Right cardiac atrium (tissue), 5 donors: ENCODE results near the gene IQSEC2. TPM values are rescaled to one million over a fixed set of nuclear protein-coding genes. Genes with fewer than 3 reads are reported as not detected.

Experiments
- ATAC-seq, 2 donors: fragments of 200-7000 bp; cut with Tn5 transposase; one replicate each; pipeline versions ENCODE4 v1.8.0 to v1.9.1; 2020; ENCODE audit warnings: moderate library complexity in 2 of 2, mild to moderate bottlenecking in 1 of 2
- DNase-seq, 3 donors: peaks; one replicate each; pipeline ENCODE4 v3.0.0-alpha.2; 2020
- H3K27ac ChIP-seq: one replicate; pipeline ENCODE4 v1.5.1; 2013; ENCODE audit warnings: mild to moderate bottlenecking, low read length, control low read depth, moderate library complexity
- H3K27me3 ChIP-seq: one replicate; pipeline ENCODE4 v1.6.1; 2013; ENCODE audit not compliant: control insufficient read depth, insufficient read depth
- H3K4me1 ChIP-seq: one replicate; pipeline ENCODE4 v1.6.1; 2013; ENCODE audit warnings: low read length; ENCODE audit not compliant: control insufficient read depth, insufficient read depth
- H3K4me3 ChIP-seq: one replicate; pipeline ENCODE4 v1.5.1; 2013; ENCODE audit warnings: low read length, control low read depth
- H3K9me3 ChIP-seq: one replicate; pipeline ENCODE4 v1.6.1; 2013; ENCODE audit warnings: low read length; ENCODE audit not compliant: control insufficient read depth
- WGBS: extraction: QIAGEN DNeasy Blood & Tissue Kit; methylation state at CpG from one replicate; pipeline ENCODE4 v1.1.7; 2013; 5-methylcytosine and 5-hydroxymethylcytosine counted together
- intact Hi-C, 4 donors: fragments of 100-400 bp; cut with DNase I; formaldehyde crosslinking; loops; one replicate each; pipeline versions ENCODE4 v1.11.0 to v1.14.0; 2022 to 2023
- polyA plus RNA-seq: library from polyadenylated mRNA; stranded (reverse); fragments of 200-250 nt; gene quantifications from one replicate; pipeline ENCODE4 v1.2.3, GENCODE V29; 2013
- total RNA-seq, 4 donors: library from RNA; stranded (reverse); fragmentation: NEBNext Ultra II Directional; extraction: Animal tissue kit (Norgen Biotek cat#: 25700); gene quantifications; one replicate each; pipeline ENCODE4 v1.2.1, GENCODE V29; 2021
- donor health status: healthy with polysubstance abuse.
- donor health status: DM: no; HTN: yes; CAD: no.
- donor health status: DM: no; HTN: no; CAD: no.
- donor health status: DM: no; HTN: yes; CAD: no; lungs with severe emphysema.
- donor health status: DM: yes; HTN: yes; CAD: no.

IQSEC2 gene
- total and polyA plus RNA-seq, 5 donors = 11.6 to 15.3 (median 15.0) TPM

- no peaks in the 10 kb centered on the region for H3K9me3 ChIP-seq
- 39% methylated on average over 2 of the region's 2 CpGs for WGBS
- no peak overlapping the region for H3K27ac ChIP-seq
- intact Hi-C loops = no loop called here
- ATAC-seq = no peak
- DNase-seq = no peak
- H3K4me3 ChIP-seq = peak overlapping the region; percentile 96
- no peaks in the 10 kb centered on the region for H3K27me3 ChIP-seq
- peaks cover 7% of the 10 kb centered on the region for H3K4me1 ChIP-seq
These were observed 58.2 kb downstream of the IQSEC2 start for GRCh38 chrX:53223068-53223693.

Other genes with a start within 250 kb of the IQSEC2 start
- gene GPR173, start 232.8 kb downstream of the IQSEC2 start, total RNA-seq = 1 to 10 TPM; 2.2 to 2.9 (median 2.5) TPM
- gene GPR173, start 232.8 kb downstream of the IQSEC2 start, polyA plus RNA-seq = 1.00 TPM
- gene TSPYL2, start 199.2 kb downstream of the IQSEC2 start, total RNA-seq = 10 to 100 TPM; 55.8 to 63.2 (median 59.3) TPM
- 66.6 TPM for gene TSPYL2, start 199.2 kb downstream of the IQSEC2 start, polyA plus RNA-seq
- 1 to 10 TPM; 5.1 to 6.7 (median 5.6) TPM for gene KANTR, start 187.4 kb downstream of the IQSEC2 start, total RNA-seq
- gene KANTR, start 187.4 kb downstream of the IQSEC2 start, polyA plus RNA-seq = 4.4 TPM
- 10 to 100 TPM; 37.8 to 61.6 (median 47.7) TPM for gene KDM5C, start 56.4 kb downstream of the IQSEC2 start, total RNA-seq
- 23.4 TPM for gene KDM5C, start 56.4 kb downstream of the IQSEC2 start, polyA plus RNA-seq
- 10 to 100 TPM; 41.9 to 50.3 (median 49.2) TPM for gene SMC1A, start 141.1 kb upstream of the IQSEC2 start, total RNA-seq
- gene SMC1A, start 141.1 kb upstream of the IQSEC2 start, polyA plus RNA-seq = 9.4 TPM
- gene RIBC1, start 141.3 kb upstream of the IQSEC2 start, total RNA-seq = 1 to 10 TPM in 1 of 4 donors, under 1 TPM in 3; 0.67 to 1.8 (median 0.83) TPM
- gene RIBC1, start 141.3 kb upstream of the IQSEC2 start, polyA plus RNA-seq = 1.1 TPM
- gene HSD17B10, start 152.8 kb upstream of the IQSEC2 start, total RNA-seq = 100 to 1,000 TPM in 2 of 4 donors, 10 to 100 TPM in 2; 89.3 to 113 (median 106) TPM
- 107 TPM for gene HSD17B10, start 152.8 kb upstream of the IQSEC2 start, polyA plus RNA-seq